Lung (tissue), 12 donors: ENCODE results near the gene USP15. TPM values are rescaled to one million over a fixed set of nuclear protein-coding genes. Genes with fewer than 3 reads are reported as not detected.

Source experiments
- ATAC-seq: fragments of 200-7000 bp; cut with Tn5 transposase; one replicate; pipeline ENCODE4 v1.9.1; 2020; ENCODE audit warnings: moderate number of reproducible peaks; ENCODE audit not compliant: insufficient read depth, low FRiP score
- DNase-seq, 3 donors: peaks; one replicate each; pipeline ENCODE4 v3.0.0-alpha.2; 2013 to 2017
- H3K27ac ChIP-seq, 2 donors: one replicate each; pipeline ENCODE4 v1.5.1; 2013; ENCODE audit warnings: mild to moderate bottlenecking in 2 of 2, moderate library complexity in 2 of 2, control low read depth in 1 of 2, inconsistent platforms in 1 of 2, low read depth in 1 of 2, low read length in 1 of 2
- H3K27me3 ChIP-seq, 3 donors: one replicate each; pipeline ENCODE4 v1.5.1; 2013; ENCODE audit warnings: low read length in 2 of 3; ENCODE audit not compliant: control insufficient read depth in 3 of 3, insufficient read depth in 3 of 3
- H3K36me3 ChIP-seq, 4 donors: one replicate each; pipeline ENCODE4 v1.5.1; 2013; ENCODE audit warnings: low read length in 4 of 4, mild to moderate bottlenecking in 1 of 4, moderate library complexity in 1 of 4; ENCODE audit not compliant: control insufficient read depth in 4 of 4, insufficient read depth in 4 of 4
- H3K4me1 ChIP-seq, 5 donors: one replicate each; pipeline ENCODE4 v1.5.1; 2013; ENCODE audit warnings: low read length in 5 of 5, mild to moderate bottlenecking in 2 of 5, moderate library complexity in 1 of 5; ENCODE audit not compliant: control insufficient read depth in 5 of 5, insufficient read depth in 5 of 5
- H3K4me3 ChIP-seq: one replicate; pipeline ENCODE4 v1.5.1; 2013; ENCODE audit warnings: mild to moderate bottlenecking, control low read depth, moderate library complexity
- H3K9ac ChIP-seq, 2 donors: one replicate each; pipeline ENCODE4 v1.5.1; 2013; ENCODE audit warnings: low read length in 2 of 2, control low read depth in 1 of 2; ENCODE audit not compliant: insufficient read depth in 1 of 2
- H3K9me3 ChIP-seq, 4 donors: one replicate each; pipeline ENCODE4 v1.5.1; 2013; ENCODE audit warnings: low read length in 3 of 4, mild to moderate bottlenecking in 1 of 4, moderate library complexity in 1 of 4; ENCODE audit not compliant: control insufficient read depth in 4 of 4, insufficient read depth in 3 of 4
- WGBS, 2 donors: extraction: QIAGEN DNeasy Blood & Tissue Kit; methylation state at CpG; one replicate each; pipeline ENCODE4 v1.1.7; 2013; 5-methylcytosine and 5-hydroxymethylcytosine counted together
- polyA plus RNA-seq, 2 donors: library from polyadenylated mRNA; stranded (reverse); fragments of 200-250 nt; gene quantifications; one replicate each; pipeline ENCODE4 v1.2.1, GENCODE V29; 2013
- total RNA-seq, 2 donors: library from RNA; depleted of rRNA in 1 of 2; stranded (reverse); fragments of >200 nt in 1 of 2; gene quantifications; one replicate each; pipeline ENCODE4 v1.2.1, GENCODE V29; 2014 to 2021
- TF ChIP-seq, protein P1 (sequence below): IDR thresholded peaks from 2 replicates; pipeline ENCODE4 v1.5.1; 2012; ENCODE audit warnings: mild to moderate bottlenecking; ENCODE audit errors: control extremely low read depth, extremely low read depth
- donor health status: control.
- donor health status: control.
- donor health status: Bipolar disorder and iron deficiency.
- donor health status: healthy.
- donor health status: DM: yes; HTN: yes; CAD: no.

Gene USP15
- total and polyA plus RNA-seq, 4 donors = 62.0 to 143 (median 82.6) TPM

GRCh38 chr12:62278022-62278421 is 17.8 kb downstream of the USP15 start:
- 90% methylated on average over 2 of the region's 2 CpGs for WGBS, 2 donors
- no peak for DNase-seq
- ATAC-seq = no peak

DNA sequence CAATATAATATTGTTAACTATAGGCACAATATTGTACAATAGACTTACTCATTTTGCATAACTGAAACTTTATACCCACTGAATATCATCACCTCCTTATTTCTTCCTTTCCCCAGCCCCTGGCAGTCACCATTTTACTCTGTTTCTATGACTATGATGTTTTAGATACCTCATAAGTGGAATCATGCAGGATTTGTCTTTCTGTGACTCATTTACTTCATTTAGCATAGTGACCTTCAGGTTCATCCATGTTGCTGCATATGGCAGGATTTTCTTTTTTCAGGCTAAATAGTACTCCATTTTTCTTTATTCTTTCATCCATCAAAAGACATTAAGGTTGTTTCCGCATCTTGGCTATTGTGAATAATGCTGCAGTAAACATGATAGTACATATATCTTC is 18.9 kb downstream of the USP15 start:
- DNase-seq (no peak), ATAC-seq (no peak)
- no peaks in the 10 kb centered on the region for H3K27me3 ChIP-seq
- H3K9me3 ChIP-seq = no peaks in the 10 kb centered on the region
- H3K27ac ChIP-seq = no peak overlapping the region
- TF ChIP-seq, protein P1, sequence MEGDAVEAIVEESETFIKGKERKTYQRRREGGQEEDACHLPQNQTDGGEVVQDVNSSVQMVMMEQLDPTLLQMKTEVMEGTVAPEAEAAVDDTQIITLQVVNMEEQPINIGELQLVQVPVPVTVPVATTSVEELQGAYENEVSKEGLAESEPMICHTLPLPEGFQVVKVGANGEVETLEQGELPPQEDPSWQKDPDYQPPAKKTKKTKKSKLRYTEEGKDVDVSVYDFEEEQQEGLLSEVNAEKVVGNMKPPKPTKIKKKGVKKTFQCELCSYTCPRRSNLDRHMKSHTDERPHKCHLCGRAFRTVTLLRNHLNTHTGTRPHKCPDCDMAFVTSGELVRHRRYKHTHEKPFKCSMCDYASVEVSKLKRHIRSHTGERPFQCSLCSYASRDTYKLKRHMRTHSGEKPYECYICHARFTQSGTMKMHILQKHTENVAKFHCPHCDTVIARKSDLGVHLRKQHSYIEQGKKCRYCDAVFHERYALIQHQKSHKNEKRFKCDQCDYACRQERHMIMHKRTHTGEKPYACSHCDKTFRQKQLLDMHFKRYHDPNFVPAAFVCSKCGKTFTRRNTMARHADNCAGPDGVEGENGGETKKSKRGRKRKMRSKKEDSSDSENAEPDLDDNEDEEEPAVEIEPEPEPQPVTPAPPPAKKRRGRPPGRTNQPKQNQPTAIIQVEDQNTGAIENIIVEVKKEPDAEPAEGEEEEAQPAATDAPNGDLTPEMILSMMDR = no peak
- H3K4me1 ChIP-seq = peaks cover 0 to 18% (median 3%) of the 10 kb centered on the region in 5 donors
- H3K4me3 ChIP-seq = no peak overlapping the region
- H3K9ac ChIP-seq = no peak overlapping the region
- no peaks in the 10 kb centered on the region for H3K36me3 ChIP-seq
- 94 to 100% methylated on average over 1 of the region's 1 CpG for WGBS, 2 donors

More at GRCh38 chr12:62278022-62278421, 17.8 kb downstream of the USP15 start:
- Histone ChIP-seq H3K36me3 (no peaks in the 10 kb centered on the region), H3K9ac (no peak overlapping the region), H3K27ac (no peak overlapping the region), H3K27me3 (no peaks in the 10 kb centered on the region), H3K9me3 (no peaks in the 10 kb centered on the region), H3K4me1 (peaks cover 0 to 22% (median 5%) of the 10 kb centered on the region in 5 donors), H3K4me3 (no peak overlapping the region)
- TF ChIP-seq, protein P1 = no peak

DNA sequence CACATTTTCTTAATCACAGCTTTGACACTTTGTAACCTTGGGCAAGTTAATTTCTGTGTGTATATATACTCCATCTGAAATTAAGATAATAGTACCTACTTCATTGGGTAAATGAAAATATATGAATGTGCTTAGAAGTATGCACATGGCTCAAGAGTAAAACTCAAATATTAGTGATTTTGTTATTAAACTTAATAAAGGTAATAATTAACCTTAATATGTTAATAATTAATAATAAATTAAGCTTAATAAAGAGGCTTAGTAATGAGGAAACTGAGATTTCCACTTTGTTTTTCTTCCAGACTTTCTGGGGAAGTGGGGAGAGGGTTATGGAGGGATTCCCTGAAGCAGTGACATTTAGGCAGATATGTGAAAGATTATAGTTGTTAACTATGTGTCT is 19.8 kb downstream of the USP15 start:
- no peak for DNase-seq
- Histone ChIP-seq H3K36me3 (no peaks in the 10 kb centered on the region), H3K27me3 (no peaks in the 10 kb centered on the region), H3K9me3 (no peaks in the 10 kb centered on the region), H3K27ac (no peak overlapping the region), H3K9ac (no peak overlapping the region), H3K4me1 (peaks cover 0 to 14% (median 2%) of the 10 kb centered on the region in 5 donors), H3K4me3 (no peak overlapping the region)
- TF ChIP-seq, protein P1 = no peak
- no peak for ATAC-seq
